Measurements from ENCODE around the gene DCANP1.
"Not testable (repeated sequence)": the region's sequence is repeated elsewhere in the genome, so short reads cannot be mapped to it uniquely, and the experiment has no call there.

Gene DCANP1

GRCh38 chr5:135447298-135447929, at the start of gene DCANP1:
DCANP1 (minus strand) TSS chr5:135447348; CDS start chr5:135447108, 240 bp downstream.
- peak; percentile 46 for DNase-seq

GRCh38 chr5:135495531-135495930, 48.4 kb upstream of the DCANP1 start:
- DNase-seq = not testable (repeated sequence)

GRCh38 chr5:135494196-135494595, 47.0 kb upstream of the DCANP1 start:
- DNase-seq = no peak

GRCh38 chr5:135493406-135494180, 46.4 kb upstream of the DCANP1 start:
- no peak for DNase-seq

GRCh38 chr5:135492319-135492626, 45.1 kb upstream of the DCANP1 start:
- DNase-seq = no peak

- peak; percentile 66 for DNase-seq
Measured at GRCh38 chr5:135491552-135492318, 44.6 kb upstream of the DCANP1 start.

- no peak for DNase-seq
Measured at GRCh38 chr5:135491038-135491551, 43.9 kb upstream of the DCANP1 start.

GRCh38 chr5:135490245-135491037, 43.3 kb upstream of the DCANP1 start:
- no peak for DNase-seq

- no peak for DNase-seq
Measured at GRCh38 chr5:135489466-135490244, 42.5 kb upstream of the DCANP1 start.

GRCh38 chr5:135488727-135489465, 41.7 kb upstream of the DCANP1 start:
- peak; percentile 71 for DNase-seq

GRCh38 chr5:135487839-135488514, 40.8 kb upstream of the DCANP1 start:
- DNase-seq = no peak

GRCh38 chr5:135487037-135487395, 39.9 kb upstream of the DCANP1 start:
- no peak for DNase-seq

GRCh38 chr5:135486131-135487036, 39.2 kb upstream of the DCANP1 start:
- DNase-seq = peak; percentile 56

- DNase-seq = no peak
Measured at GRCh38 chr5:135484674-135485086, 37.5 kb upstream of the DCANP1 start.

GRCh38 chr5:135483254-135483653, 36.1 kb upstream of the DCANP1 start:
- no peak for DNase-seq

GRCh38 chr5:135482381-135482933, 35.3 kb upstream of the DCANP1 start:
- peak; percentile 43 for DNase-seq

GRCh38 chr5:135481909-135482311, 34.8 kb upstream of the DCANP1 start:
- no peak for DNase-seq

- DNase-seq = no peak
Measured at GRCh38 chr5:135481387-135481786, 34.2 kb upstream of the DCANP1 start.

- DNase-seq = no peak
Measured at GRCh38 chr5:135480511-135480910, 33.4 kb upstream of the DCANP1 start.
